Activated CD4-positive, alpha-beta T cell treated with anti-CD3 and anti-CD28 coated beads for 4 hours (primary cell): Measurements from ENCODE around the gene GPR180.
"Not testable (repeated sequence)": the region's sequence is repeated elsewhere in the genome, so short reads cannot be mapped to it uniquely, and the experiment has no call there.

ENCODE experiments used
- DNase-seq, 2 donors: peaks; one replicate each; pipeline ENCODE4 v3.0.0-alpha.2; 2020

GPR180 gene

DNA sequence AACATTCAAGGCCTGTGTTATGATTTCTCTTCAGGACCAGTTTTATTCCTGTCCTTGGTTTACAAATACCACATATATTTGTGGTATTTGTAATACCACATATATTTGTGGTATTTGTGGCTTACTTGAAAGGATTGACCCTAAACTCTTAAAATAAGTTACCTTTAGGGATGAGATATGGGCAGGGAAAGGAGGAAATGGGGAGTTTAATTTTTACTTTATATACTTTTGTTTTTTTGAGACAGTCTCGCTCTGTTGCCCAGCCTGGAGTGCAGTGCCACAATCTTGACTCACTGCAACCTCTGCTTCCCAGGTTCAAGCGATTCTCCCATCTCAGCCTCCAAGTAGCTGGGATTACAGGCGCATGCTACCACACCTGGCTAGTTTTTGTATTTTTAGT, 3.4 kb upstream of the GPR180 start:
- no peak for DNase-seq

DNA sequence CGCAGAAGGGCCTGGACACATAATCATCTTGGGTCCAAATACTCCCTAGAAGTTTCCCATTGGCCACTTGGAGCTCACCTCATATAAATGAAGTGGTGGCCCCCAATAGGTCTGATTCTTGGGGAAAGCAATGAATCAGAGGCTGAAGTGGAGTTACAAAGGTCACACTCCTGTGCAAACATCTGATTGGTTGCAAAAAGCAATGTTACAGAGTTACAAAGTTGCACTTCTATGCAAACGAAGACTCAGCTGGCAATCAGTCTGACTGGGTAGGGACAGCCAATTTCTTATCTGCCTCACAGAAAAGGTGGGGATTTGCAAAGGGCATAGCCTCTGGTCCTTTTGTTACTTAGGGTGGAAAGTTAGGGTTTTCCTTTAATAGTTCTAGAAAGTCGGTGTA, 1.8 kb upstream of the GPR180 start:
- DNase-seq, result no peak

- DNase-seq, result no peak
These were observed 810 bp downstream of the GPR180 start for GRCh38 chr13:94602467-94602866.

- DNase-seq, result no peak
These were observed 5.4 kb downstream of the GPR180 start for GRCh38 chr13:94607056-94607455.

GRCh38 chr13:94607939-94608338, 6.3 kb downstream of the GPR180 start:
- DNase-seq, result no peak

DNA sequence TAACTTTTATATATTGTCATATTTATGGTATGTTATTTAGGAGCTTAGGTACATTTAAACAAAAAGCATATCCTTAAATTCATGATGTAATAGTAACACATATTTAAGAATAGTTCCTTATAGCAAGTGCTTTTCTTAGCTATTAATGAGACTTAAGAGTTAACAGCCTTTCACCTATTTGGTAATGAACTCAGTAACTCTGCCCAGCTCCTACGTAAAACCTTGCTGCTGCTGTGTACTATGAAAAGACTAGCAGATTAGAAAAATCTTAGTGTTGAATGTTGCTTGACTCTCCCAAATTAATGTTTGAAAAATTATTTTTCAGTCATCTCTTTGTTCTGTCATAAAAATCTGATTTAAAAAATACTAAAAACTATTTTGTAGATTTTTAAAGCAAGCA, 6.9 kb downstream of the GPR180 start:
- no peak for DNase-seq

DNA sequence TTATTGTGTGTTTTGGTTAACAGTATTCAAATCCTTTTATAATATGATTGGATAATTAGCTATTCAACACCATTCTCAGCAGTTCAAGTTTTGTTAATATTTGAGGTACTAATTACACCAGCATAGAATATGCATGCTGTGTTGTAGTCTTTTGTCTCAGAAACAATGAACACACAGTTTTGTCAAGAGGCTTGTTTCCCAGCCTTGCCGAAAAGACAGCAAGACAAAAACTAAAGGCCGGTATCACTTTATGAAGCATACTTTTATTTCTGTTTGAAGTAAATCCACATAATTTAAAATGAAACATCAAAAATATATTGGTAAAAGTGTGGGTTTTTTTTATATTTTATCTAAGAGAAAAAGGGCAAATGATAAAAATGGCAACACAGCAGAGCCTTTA, 7.5 kb downstream of the GPR180 start:
- no peak for DNase-seq

GRCh38 chr13:94610475-94610874, 8.8 kb downstream of the GPR180 start:
- DNase-seq, result no peak

DNA sequence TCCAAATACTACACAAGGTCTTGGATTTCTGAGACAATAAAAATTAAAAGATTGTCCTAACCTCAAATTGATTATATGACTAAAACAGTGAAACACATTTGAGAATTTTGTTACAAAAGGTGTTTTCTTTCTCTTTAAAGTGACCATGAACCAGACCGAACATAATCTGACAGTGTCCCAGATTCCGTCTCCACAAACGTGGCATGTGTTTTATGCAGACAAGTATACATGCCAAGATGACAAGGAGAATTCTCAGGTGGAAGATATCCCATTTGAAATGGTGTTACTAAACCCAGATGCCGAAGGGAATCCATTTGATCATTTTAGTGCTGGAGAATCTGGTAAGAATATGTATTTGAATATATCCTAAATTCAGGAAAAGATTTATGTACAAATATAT, 10.4 kb downstream of the GPR180 start:
- no peak for DNase-seq

GRCh38 chr13:94613051-94613450, 11.4 kb downstream of the GPR180 start:
- no peak for DNase-seq

DNA sequence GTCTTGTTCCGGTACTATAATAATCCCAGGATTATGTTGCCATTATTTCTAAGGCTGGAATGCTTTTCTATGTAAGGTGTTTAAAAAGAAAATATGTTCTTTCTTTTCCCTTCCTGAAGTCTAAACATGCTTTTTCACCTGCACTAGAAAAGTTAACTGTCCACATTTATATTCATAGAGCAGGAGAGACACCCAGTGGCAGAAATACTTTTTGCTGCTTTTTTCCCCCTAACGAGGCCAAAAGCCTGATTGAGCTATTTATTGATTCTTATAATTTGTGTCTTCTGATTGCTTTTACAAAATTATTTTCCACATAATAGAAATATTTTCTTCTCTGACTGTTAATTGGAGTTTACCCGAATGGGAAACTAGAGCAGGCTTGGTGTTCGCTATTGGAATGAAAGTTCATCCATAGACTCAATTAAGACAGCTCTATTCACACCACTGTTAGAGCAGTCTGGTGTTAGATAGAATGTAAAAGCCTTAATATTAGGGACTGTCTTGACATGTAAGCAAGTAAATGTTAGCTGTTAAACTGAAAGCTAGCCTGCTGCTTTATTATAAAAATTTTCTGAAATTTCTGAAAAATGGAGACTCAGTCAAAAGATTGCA, 15.8 kb downstream of the GPR180 start:
- peak in 1 of 2 donors; percentile 60 for DNase-seq

GRCh38 chr13:94620286-94620896, 18.7 kb downstream of the GPR180 start:
- DNase-seq, result no peak

DNA sequence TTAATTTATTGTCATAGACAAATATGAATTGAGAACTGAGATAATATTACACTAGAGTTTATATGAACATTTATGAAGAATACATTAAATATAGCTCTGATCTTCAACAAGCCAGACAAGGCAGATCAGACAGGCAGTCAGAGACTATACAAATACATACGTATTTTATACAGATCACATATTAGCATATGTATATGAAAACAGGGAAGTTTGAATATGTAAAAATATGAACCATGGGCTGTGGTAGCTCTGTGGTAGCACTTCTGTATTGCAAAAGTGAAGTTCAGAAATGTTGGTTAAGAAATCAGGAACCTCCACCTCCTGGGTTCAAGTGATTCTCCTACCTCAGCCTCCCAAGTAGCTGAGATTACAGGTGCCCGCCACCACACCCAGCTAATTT, 20.7 kb downstream of the GPR180 start:
- DNase-seq, result no peak

DNA sequence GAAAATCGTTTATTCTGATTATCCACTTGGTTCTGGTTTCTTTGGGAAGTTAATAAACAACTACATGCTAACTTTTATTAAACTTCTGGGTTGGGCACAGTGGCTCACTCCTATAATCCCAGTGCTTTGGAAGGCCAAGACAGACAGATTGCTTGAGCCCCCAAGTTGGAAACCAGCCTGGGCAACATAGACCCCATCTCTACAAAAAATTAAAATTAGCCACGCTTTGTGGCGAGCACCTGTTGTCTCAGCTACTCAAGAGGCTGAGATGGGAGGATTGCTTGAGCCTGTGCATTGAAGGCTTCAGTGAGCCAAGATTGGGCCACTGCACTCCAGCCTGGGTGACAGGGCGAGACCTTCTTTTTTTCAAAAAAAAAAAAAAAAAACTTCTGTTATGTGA, 21.7 kb downstream of the GPR180 start:
- no peak for DNase-seq

DNA sequence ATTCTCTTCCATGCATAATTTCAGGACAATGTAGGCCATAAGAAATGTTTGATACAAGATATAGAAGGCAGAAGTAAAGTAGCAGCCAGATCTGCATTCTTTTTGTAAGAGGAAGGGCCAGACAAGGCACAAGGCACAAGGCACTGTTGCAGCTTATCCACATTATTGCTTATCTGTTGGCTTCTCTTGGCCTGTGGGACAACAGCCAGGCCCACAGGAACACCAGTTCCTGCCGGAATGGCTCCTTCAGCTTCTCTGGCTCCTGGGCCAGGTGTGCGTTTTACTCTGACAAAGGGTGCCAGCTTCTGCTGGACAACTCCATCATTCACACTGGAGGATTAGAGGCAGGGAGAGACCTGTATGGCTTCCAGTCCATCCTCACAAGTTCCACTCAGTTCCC, 29.2 kb downstream of the GPR180 start:
- no peak for DNase-seq

DNA sequence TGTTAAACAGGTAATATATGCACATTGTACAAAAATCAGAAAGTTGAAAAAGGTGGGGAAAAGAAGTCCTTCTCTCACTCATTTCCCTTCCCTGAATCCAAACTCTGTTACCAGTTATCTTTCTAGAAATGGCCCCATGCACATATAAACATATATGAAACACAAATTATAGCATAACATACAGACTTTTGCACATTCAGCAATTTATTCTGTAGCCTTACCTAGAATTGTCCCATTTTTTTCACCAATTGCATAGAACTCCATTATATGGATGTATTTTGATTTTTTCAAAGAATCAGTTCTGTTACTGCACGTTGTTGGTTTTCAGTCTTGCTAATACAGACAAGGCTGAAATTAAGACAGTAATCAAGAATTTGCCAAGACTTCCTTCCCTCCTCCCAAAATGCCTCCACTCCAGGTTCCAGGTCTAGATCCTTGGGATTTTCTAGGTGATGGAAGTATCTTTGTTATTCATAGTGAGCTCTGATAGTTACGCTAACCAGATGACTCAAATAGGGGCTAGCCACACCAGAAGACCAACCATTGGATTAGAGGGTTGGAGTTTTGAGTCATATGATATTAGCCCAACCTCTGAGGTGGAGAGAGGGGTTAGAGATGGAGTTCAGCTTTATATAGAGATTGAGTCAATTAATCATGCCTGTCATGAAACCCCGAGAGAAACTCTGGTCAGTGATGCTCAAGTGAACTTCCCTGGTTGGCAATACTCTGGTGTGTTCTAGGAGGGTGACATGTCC, 30.7 kb downstream of the GPR180 start:
- DNase-seq, result no peak

DNA sequence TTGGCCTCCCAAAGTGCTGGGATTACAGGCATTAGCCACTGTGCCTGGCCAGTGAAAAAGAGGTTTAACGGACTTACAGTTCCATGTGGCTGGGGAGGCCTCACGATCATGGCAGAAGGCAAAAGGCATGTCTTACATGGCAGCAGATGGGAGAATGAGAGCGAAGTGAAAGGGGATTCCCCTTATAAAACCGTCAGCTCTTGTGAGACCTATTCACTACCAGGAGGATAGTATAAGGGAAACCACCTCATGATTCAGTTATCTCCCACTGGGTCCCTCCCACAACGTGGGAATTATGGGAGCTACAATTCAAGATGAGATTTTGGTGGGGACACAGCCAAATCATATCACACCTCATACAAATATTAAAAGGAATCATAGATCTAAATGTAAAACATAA, 34.4 kb downstream of the GPR180 start:
- not testable (repeated sequence) for DNase-seq

DNA sequence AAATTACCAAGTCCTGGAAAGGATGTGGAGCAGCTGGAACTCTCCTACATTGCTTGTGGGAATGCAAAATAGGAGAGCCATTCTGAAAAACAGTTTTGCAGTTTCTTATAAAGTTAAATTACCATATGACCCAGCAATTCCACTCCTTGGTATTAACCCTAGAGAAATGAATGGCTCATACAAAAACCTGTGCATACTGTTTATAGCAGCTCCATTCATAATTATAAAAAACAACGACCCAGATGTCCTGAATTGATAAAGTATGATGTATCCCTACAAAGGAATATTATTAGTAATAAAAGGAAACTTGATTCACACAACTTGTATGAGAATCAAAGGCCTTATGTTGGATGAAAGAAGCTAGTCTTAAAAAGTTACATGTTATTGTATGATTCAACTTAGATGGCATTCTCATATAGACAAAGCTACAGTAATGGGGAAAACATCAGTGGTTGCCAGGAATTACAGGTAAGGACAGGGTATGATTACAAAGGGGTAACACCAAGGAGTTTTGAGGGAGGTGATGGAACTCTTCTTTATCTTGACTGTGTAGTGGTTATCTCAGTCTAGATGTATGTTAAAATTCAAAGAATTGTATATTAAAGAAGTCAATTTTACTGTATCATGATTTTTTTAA, 35.4 kb downstream of the GPR180 start:
- DNase-seq, result no peak

DNA sequence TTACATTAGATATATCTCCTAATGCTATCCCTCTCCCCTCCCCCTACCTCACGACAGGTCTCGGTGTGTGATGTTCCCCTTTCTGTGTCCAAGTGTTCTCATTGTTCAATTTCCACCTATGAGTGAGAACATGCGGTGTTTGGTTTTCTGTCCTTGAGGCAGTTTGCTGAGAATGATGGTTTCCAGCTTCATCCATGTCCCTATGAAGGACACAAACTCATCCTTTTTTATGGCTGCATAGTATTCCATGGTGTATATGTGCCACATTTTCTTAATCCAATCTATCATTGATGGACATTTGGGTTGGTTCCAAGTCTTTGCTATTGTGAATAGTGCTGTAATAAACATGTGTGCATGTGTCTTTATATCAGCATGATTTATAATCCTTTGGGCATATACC, 36.0 kb downstream of the GPR180 start:
- not testable (repeated sequence) for DNase-seq

DNA sequence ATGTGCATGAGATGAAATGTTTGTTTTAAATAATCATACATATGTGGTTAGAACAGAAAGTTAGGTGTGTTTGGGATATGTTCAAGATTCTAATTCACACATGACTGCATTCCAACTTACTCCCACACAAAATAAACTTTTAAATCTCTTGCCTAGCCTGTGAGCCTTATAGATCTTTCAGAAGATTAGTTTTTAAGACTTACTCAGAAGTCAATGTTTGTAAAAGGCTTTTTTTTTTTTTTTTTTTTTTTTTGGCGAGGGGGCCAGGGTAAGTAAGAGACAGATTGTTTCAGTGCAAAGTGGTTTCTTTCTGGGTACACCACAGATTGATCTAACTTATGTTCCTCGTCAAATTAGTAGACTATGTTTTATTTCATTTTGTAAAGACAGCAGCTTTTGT, 39.1 kb downstream of the GPR180 start:
- DNase-seq, result no peak

DNA sequence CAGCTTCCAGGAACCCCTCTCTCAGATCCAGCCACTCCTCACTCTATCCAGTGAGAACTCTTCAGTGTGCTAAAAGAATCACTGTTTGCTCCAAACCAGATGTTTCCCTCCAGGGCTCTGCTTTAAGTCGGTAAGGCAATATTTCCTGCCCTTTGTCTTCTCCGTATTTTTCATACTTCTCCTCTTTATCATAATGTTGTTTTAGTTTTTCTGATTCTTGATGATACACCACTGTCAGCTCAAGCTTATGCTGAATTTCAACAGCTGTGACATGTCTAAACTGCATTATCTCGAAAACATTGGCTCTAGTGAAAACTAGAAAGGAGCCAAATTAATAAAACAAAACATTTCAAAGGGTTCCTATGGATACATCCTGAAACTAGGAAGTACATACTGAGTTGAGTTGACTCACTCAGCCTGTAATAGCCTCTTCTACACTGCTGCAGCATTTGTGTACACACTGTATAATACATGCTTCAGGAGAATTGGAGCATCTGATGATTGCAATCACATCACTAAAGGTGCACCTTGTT, 39.8 kb downstream of the GPR180 start:
- DNase-seq, result no peak

DNA sequence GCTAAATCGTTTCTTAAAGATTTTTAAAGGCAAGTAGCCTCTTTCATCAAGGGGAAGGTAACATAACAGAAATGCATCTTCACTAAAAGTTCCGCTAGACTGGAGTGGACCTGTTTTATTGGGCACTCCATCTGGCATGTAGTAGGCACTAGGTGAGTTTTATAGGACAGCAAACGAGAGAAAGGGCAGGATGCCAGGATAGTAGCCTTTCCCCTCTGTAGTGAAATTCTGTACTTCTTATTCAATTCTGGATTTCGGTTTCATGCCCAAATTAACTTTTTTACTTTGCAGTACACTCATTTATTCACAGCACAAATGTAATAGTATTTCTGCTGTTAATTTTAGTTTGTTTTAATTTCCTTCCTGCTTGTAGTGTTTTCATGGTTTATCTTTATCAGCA, 45.2 kb downstream of the GPR180 start:
- DNase-seq, result no peak

- DNase-seq, result no peak
These were observed 54.5 kb downstream of the GPR180 start for GRCh38 chr13:94656176-94656575.

DNA sequence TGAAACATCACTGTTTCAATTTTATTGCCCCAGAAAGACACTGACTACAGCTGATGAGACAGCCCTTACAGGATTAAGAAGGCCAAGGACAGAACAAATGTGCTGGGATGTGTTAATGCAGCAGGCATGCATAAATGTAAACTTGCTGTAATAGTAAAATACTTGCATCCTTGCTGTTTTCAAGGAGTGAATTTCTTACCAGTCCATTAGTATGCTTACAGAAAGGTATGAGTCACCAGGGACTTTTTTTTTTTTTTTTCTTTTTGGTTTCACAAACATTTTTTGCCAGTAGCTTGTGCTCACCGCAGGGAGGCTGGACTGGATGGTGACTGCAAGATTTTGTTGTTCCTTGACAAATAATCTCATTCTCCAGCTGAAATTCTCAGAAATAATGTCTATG, 55.1 kb downstream of the GPR180 start:
- DNase-seq, result no peak
